ENCODE data around the gene DMBT1. TPM values are rescaled to one million over a fixed set of nuclear protein-coding genes. Genes with fewer than 3 reads are reported as not detected.

Gene DMBT1
- total RNA-seq, 6 experiments from 2014 or later: 0.06 to 0.20 TPM; not detected in 4

DNA sequence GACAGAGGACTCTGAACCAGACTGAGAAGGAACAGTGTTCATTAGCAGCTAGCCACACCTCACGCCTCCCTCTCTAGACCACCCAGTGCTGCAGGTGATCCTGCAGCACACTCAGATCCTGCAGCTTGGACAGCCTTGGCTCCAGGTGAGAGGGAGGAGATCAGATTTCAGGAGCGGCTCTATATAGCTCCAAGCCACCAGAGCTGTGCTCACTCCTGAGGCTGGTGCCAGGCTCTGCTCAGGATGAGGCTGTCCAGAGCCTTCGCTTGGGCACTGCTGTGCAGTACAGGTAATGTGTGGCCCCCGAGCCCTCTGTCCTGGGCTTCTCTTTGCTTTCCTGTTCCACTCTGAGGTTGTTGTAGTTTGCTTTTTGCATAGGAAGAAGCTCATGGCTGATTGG lies 96.7 kb downstream of the DMBT1 start:
- intact Hi-C loops (cut with DNase I): no loop called here
- ATAC-seq (peak in 1 of 4 donors; percentile 28), DNase-seq (no peak)
- H3K27ac ChIP-seq: no peak overlapping the region
- H3K36me3 ChIP-seq: no peaks in the 10 kb centered on the region
- WGBS (ENCODE audit: insufficient coverage, low coverage, low lambda C conversion rate, missing lambda C conversion rate): 63% methylated on average over 1 of the region's 4 CpGs
- TF ChIP-seq POLR2A (IDR thresholded peaks at IDR 0.05): no peak
- TF ChIP-seq, protein P1, sequence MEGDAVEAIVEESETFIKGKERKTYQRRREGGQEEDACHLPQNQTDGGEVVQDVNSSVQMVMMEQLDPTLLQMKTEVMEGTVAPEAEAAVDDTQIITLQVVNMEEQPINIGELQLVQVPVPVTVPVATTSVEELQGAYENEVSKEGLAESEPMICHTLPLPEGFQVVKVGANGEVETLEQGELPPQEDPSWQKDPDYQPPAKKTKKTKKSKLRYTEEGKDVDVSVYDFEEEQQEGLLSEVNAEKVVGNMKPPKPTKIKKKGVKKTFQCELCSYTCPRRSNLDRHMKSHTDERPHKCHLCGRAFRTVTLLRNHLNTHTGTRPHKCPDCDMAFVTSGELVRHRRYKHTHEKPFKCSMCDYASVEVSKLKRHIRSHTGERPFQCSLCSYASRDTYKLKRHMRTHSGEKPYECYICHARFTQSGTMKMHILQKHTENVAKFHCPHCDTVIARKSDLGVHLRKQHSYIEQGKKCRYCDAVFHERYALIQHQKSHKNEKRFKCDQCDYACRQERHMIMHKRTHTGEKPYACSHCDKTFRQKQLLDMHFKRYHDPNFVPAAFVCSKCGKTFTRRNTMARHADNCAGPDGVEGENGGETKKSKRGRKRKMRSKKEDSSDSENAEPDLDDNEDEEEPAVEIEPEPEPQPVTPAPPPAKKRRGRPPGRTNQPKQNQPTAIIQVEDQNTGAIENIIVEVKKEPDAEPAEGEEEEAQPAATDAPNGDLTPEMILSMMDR (IDR thresholded peaks at IDR 0.05): no peak
- H3K4me1 ChIP-seq: no peaks in the 10 kb centered on the region
- no peaks in the 10 kb centered on the region for H3K9me3 ChIP-seq
- H3K27me3 ChIP-seq: no peaks in the 10 kb centered on the region
- no peak overlapping the region for H3K4me3 ChIP-seq

DNA sequence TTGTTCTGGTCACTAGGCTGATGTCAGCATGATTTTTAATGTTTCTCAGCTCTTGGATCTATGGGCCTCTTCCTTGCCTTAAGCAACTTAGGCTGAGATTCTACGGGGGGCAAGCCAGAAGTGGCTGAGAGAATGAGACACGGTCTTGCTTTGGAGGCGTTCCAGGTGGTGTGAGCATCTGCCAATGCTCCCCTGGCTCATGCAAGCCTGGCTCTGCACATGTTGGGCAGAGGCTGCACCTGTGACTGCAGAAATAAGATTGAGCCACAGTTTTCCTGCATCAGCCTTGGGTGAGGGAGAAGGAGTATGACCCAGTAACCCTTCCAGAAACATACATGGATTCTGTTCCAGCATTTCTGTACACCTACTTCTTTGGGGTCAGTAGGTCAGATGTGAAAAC lies 97.2 kb downstream of the DMBT1 start:
- no peak for ATAC-seq
- Histone ChIP-seq H3K4me3 (no peak overlapping the region), H3K27me3 (no peaks in the 10 kb centered on the region), H3K9me3 (no peaks in the 10 kb centered on the region), H3K36me3 (no peaks in the 10 kb centered on the region), H3K4me1 (no peaks in the 10 kb centered on the region), H3K27ac (no peak overlapping the region)
- DNase-seq: no peak
- intact Hi-C loops (cut with DNase I): no loop called here
- 30% methylated on average over 3 of the region's 3 CpGs for WGBS (ENCODE audit: insufficient coverage, low coverage, low lambda C conversion rate, missing lambda C conversion rate)
- TF ChIP-seq, protein P1 (IDR thresholded peaks at IDR 0.05): no peak
- no peak for TF ChIP-seq POLR2A (IDR thresholded peaks at IDR 0.05)

DNA sequence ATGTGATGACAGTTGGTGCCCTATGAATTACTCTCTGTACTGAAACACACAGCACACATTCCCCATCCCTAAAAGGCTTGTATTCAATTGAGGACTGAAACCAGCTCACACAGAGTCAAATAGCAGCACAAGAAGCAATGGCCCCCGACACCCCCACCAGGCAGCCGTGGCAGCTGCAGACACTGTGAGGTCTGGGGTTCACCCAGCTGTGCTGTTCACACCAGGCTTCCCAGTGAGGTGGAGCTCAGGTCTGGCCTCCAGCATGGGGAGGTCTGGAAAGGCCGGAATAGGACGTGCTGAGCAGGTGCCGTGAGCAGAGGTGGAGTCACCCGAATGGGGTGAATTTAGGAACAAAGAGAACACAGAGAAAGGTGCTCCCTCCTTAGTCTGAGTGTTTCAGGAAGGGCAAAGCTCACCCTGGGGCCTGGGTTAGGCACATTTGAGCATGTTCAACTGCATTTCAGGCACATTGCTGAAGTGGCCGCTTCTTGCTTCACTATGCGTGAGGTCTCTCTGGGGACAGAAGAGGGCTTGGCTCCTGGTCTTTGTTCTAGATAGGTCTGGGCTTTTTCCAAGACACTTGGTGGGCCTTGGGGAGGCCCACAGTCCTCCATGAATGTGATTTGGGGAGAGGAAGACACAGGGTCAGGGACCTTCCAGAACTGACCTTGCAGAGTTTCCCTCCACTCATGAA lies 97.9 kb downstream of the DMBT1 start:
- no peaks in the 10 kb centered on the region for H3K36me3 ChIP-seq
- WGBS (ENCODE audit: insufficient coverage, low coverage, low lambda C conversion rate, missing lambda C conversion rate): 64% methylated on average over 5 of the region's 8 CpGs
- H3K4me1 ChIP-seq: no peaks in the 10 kb centered on the region
- H3K27me3 ChIP-seq: no peaks in the 10 kb centered on the region
- no peak for DNase-seq
- TF ChIP-seq POLR2A (IDR thresholded peaks at IDR 0.05): no peak
- TF ChIP-seq, protein P1 (IDR thresholded peaks at IDR 0.05): no peak
- H3K4me3 ChIP-seq: no peak overlapping the region
- intact Hi-C loops (cut with DNase I): no loop called here
- ATAC-seq: no peak
- no peak overlapping the region for H3K27ac ChIP-seq
- H3K9me3 ChIP-seq: no peaks in the 10 kb centered on the region

DNA sequence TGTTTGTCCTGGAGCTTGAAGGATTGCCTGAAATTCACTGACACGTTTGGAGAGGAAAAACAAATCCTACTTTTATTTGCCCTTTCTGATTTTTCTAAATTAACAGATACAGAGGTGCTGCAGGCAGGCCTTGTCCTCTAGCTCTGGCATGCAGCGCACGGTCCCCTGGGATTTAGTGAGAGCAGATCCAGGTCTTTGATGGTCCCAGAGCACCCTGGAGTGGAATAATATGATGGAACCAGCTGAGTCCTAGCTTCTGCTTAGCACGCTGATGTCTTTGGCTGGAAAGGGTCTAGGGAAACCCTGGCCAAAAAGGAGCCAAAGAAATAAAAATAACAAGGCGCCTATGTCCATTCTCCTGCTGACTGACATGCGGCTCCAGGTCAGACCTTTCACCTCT lies 98.6 kb downstream of the DMBT1 start:
- H3K4me1 ChIP-seq: no peaks in the 10 kb centered on the region
- H3K27ac ChIP-seq: no peak overlapping the region
- H3K4me3 ChIP-seq: no peak overlapping the region
- H3K9me3 ChIP-seq: no peaks in the 10 kb centered on the region
- 68% methylated on average over 5 of the region's 6 CpGs for WGBS (ENCODE audit: insufficient coverage, low coverage, low lambda C conversion rate, missing lambda C conversion rate)
- TF ChIP-seq, protein P1 (IDR thresholded peaks at IDR 0.05): no peak
- TF ChIP-seq POLR2A (IDR thresholded peaks at IDR 0.05): no peak
- H3K36me3 ChIP-seq: no peaks in the 10 kb centered on the region
- DNase-seq: no peak
- no peak for ATAC-seq
- H3K27me3 ChIP-seq: no peaks in the 10 kb centered on the region
- intact Hi-C loops (cut with DNase I): no loop called here

Data from right lobe of liver (tissue), 6 donors.